ENCODE data around the gene HOXC9. TPM values are rescaled to one million over a fixed set of nuclear protein-coding genes. Genes with fewer than 3 reads are reported as not detected.

Gene HOXC9
- 1 to 10 TPM; 2.6 to 9.0 TPM for total RNA-seq
- polyA plus RNA-seq, result under 1 TPM in 1 of 2 donors, not detected in 1; 0.38 TPM
- long read RNA-seq, donor 1, partial matches to known transcripts, result 0 of 3 reads
- long read RNA-seq, donor 1, other reads (novel, unspliced or antisense), result 2 of 3 reads
- long read RNA-seq, donor 2, partial matches to known transcripts, result 0 of 1 reads
- long read RNA-seq, donor 2, other reads (novel, unspliced or antisense), result 0 of 1 reads

DNA sequence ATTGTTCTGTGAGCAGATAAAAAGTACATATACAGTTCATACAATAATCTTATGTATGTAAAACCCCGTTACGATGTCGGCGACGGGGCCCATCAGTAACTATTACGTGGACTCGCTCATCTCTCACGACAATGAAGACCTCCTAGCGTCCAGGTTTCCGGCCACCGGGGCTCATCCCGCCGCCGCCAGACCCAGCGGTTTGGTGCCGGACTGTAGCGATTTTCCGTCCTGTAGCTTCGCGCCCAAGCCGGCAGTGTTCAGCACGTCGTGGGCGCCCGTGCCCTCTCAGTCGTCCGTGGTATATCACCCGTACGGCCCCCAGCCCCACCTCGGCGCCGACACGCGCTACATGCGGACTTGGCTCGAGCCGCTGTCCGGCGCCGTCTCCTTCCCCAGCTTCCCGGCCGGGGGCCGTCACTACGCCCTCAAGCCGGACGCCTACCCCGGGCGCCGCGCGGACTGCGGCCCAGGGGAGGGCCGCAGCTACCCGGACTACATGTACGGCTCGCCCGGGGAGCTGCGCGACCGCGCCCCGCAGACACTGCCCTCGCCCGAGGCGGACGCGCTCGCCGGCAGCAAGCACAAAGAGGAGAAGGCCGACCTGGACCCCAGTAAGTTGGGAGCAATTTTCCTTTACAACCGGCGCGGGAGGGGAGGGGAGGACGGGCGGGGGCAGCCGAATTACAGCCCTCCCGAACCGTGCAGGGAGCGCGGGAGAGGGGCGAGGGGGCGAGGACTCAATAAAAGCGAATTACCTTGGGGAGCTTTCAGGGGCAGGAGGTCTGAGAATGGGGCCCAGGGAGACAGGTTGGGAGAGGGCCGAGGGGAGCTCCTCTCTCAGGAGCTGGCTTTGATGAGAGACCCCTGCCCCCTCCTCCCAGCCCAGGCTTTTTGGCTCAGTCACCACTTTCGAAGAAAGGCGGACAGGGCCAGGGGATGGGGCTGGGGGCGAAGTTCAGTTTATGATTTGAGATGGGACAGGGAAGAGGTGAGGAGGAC is at the start of gene HOXC9:
TSS of gene HOXC9 (plus strand) at position 46 of the 999 bp plus-strand sequence. CDS start at position 74, 28 bp downstream.
- intact Hi-C loops (cut with DNase I), result no loop called here
- ATAC-seq (ENCODE audit: low FRiP score) (peak; percentile 20), DNase-seq (peak; percentile 51 to 85)
- no peaks in the 10 kb centered on the region for H3K36me3 ChIP-seq (ENCODE audit: control insufficient read depth in 1 of 2, insufficient read depth in 2 of 2, low read length in 1 of 2)
- no peaks in the 10 kb centered on the region for H3K9me3 ChIP-seq (ENCODE audit: control insufficient read depth, low read length)
- H3K4me3 ChIP-seq (ENCODE audit: low read length in 2 of 2), result peak within 1 kb of the TSS; percentile 7 to 16
- H3K27me3 ChIP-seq (ENCODE audit: control insufficient read depth in 1 of 2, insufficient read depth in 2 of 2, low read length in 1 of 2), result no peaks in the 10 kb centered on the region
- H3K4me1 ChIP-seq (ENCODE audit: control insufficient read depth in 1 of 2, insufficient read depth in 2 of 2, low read length in 2 of 2), result no peaks in the 10 kb centered on the region
- no peak within 1 kb of the TSS for H3K27ac ChIP-seq (ENCODE audit: low read depth in 1 of 2, low read length in 2 of 2)
- WGBS, 2 donors, result 7% methylated on average over 82 to 87 of the region's 87 CpGs

GRCh38 chr12:53950437-53950773 is 49.6 kb upstream of the HOXC9 start:
- DNase-seq, result no peak
- H3K9me3 ChIP-seq (ENCODE audit: control insufficient read depth, low read length), result no peaks in the 10 kb centered on the region
- no peaks in the 10 kb centered on the region for H3K36me3 ChIP-seq (ENCODE audit: control insufficient read depth in 1 of 2, insufficient read depth in 2 of 2, low read length in 1 of 2)
- no peaks in the 10 kb centered on the region for H3K4me1 ChIP-seq (ENCODE audit: control insufficient read depth in 1 of 2, insufficient read depth in 2 of 2, low read length in 2 of 2)
- no peak overlapping the region for H3K4me3 ChIP-seq (ENCODE audit: low read length in 2 of 2)
- H3K27me3 ChIP-seq (ENCODE audit: control insufficient read depth in 1 of 2, insufficient read depth in 2 of 2, low read length in 1 of 2), result no peaks in the 10 kb centered on the region
- intact Hi-C loops (cut with DNase I), result no loop called here
- no peak for ATAC-seq (ENCODE audit: low FRiP score)
- H3K27ac ChIP-seq (ENCODE audit: low read depth in 1 of 2, low read length in 2 of 2), result no peak overlapping the region
- 6% methylated on average over 10 of the region's 10 CpGs for WGBS, 2 donors

GRCh38 chr12:53950789-53951576 is 49.0 kb upstream of the HOXC9 start:
- DNase-seq, result peak in 1 of 2 donors; percentile 69
- 6 to 8% methylated on average over 34 of the region's 34 CpGs for WGBS, 2 donors

DNA sequence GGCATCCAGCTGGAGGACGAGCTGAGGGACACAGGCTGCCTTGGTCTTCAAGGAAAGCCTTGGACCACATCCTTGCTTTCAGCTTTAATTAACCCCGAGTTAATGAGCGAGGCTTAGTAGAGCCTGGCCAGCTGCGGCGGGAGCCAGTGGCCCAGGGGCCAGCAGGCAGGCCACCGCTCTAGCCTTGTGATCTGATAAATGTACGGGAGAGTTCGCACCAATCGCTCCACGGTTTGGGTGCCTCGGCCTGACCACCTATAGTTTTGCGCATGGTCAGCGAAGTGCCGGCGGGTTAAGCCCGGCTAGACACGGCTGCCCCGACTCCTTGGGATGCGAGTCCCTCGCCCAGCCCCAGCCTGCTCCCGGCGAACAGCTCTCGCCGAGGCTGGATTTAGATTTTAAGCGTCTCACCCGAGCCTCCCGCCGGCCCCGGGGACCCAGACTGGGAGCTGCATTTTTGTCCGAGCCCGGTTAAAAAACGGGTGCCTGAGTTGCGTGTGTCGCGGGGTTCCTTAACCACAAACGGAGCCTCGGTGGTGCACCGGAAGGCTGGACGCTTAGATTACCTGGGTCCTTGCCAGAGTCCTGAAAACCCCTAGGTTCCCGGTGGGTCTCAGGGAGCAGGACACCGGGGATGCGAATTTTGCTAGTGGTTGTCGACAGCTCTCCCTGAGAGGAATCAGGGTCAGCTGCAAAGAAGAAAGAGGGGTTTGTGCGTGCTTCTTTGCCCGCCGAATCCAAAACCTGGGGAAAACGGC is 48.2 kb upstream of the HOXC9 start:
- Histone ChIP-seq H3K9me3 (ENCODE audit: control insufficient read depth, low read length) (no peaks in the 10 kb centered on the region), H3K36me3 (ENCODE audit: control insufficient read depth in 1 of 2, insufficient read depth in 2 of 2, low read length in 1 of 2) (no peaks in the 10 kb centered on the region), H3K27ac (ENCODE audit: low read depth in 1 of 2, low read length in 2 of 2) (no peak overlapping the region), H3K4me3 (ENCODE audit: low read length in 2 of 2) (no peak overlapping the region), H3K4me1 (ENCODE audit: control insufficient read depth in 1 of 2, insufficient read depth in 2 of 2, low read length in 2 of 2) (no peaks in the 10 kb centered on the region), H3K27me3 (ENCODE audit: control insufficient read depth in 1 of 2, insufficient read depth in 2 of 2, low read length in 1 of 2) (no peaks in the 10 kb centered on the region)
- ATAC-seq (ENCODE audit: low FRiP score), result no peak
- DNase-seq, result peak in 1 of 2 donors; percentile 62
- 4 to 6% methylated on average over 47 of the region's 47 CpGs for WGBS, 2 donors
- intact Hi-C loops (cut with DNase I), result no loop called here

More at GRCh38 chr12:53950789-53951576, 49.0 kb upstream of the HOXC9 start:
- H3K27ac ChIP-seq (ENCODE audit: low read depth in 1 of 2, low read length in 2 of 2), result no peak overlapping the region
- ATAC-seq (ENCODE audit: low FRiP score), result no peak
- H3K4me1 ChIP-seq (ENCODE audit: control insufficient read depth in 1 of 2, insufficient read depth in 2 of 2, low read length in 2 of 2), result no peaks in the 10 kb centered on the region
- intact Hi-C loops (cut with DNase I), result no loop called here
- H3K9me3 ChIP-seq (ENCODE audit: control insufficient read depth, low read length), result no peaks in the 10 kb centered on the region
- H3K27me3 ChIP-seq (ENCODE audit: control insufficient read depth in 1 of 2, insufficient read depth in 2 of 2, low read length in 1 of 2), result no peaks in the 10 kb centered on the region
- no peaks in the 10 kb centered on the region for H3K36me3 ChIP-seq (ENCODE audit: control insufficient read depth in 1 of 2, insufficient read depth in 2 of 2, low read length in 1 of 2)
- H3K4me3 ChIP-seq (ENCODE audit: low read length in 2 of 2), result no peak overlapping the region

- Histone ChIP-seq H3K4me1 (ENCODE audit: control insufficient read depth in 1 of 2, insufficient read depth in 2 of 2, low read length in 2 of 2) (no peaks in the 10 kb centered on the region), H3K36me3 (ENCODE audit: control insufficient read depth in 1 of 2, insufficient read depth in 2 of 2, low read length in 1 of 2) (no peaks in the 10 kb centered on the region), H3K9me3 (ENCODE audit: control insufficient read depth, low read length) (no peaks in the 10 kb centered on the region), H3K27me3 (ENCODE audit: control insufficient read depth in 1 of 2, insufficient read depth in 2 of 2, low read length in 1 of 2) (no peaks in the 10 kb centered on the region), H3K27ac (ENCODE audit: low read depth in 1 of 2, low read length in 2 of 2) (no peak overlapping the region), H3K4me3 (ENCODE audit: low read length in 2 of 2) (no peak overlapping the region)
- DNase-seq (no peak), ATAC-seq (ENCODE audit: low FRiP score) (no peak)
- WGBS, 2 donors, result 22 to 25% methylated on average over 13 of the region's 13 CpGs
- intact Hi-C loops (cut with DNase I), result no loop called here
Measured at GRCh38 chr12:53952335-53952694, 47.6 kb upstream of the HOXC9 start.

DNA sequence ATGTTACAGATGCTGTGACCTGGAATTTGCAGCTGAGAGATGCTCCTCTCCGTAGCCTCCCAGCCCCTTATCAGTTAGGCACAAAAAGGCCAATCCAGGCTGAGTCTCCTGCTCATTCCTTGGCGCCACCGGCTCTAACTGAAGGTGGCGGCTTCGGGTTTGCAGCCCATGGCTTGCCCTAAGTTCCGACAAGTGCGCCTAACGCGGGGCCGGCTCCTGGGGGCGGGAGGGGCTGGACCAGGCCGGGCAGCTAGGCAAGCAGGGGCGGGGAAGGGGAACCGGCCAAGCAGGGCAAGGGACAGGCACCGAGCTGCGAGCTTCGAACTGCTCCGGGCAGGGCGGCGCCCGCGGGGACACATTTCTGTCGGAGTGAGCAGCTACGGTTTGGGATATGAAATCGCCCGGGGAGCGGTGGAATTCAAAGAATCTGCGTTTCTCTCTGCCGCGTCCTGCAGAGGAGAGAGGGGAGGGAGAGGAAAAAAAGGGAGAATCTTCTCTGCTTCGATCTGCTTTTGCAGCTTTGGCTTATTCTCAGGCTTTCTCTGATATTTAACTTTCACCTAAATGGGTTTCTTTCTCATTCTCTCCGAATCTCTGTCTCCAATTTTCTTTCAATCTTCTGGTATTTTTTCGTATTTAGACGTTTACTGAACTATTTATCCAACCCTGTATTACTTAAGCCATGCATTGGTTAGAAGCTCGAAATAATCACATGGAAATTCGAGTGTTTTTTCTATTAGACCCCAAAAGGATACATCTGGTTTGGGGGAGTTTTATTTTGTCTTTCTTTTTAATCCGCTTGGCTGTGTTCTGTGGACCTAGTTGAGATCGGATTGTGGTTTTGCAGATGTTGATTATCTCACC is 46.9 kb upstream of the HOXC9 start:
- ATAC-seq (ENCODE audit: low FRiP score) (no peak), DNase-seq (peak in 1 of 2 donors; percentile 72)
- 11 to 12% methylated on average over 38 of the region's 38 CpGs for WGBS, 2 donors
- Histone ChIP-seq H3K27ac (ENCODE audit: low read depth in 1 of 2, low read length in 2 of 2) (no peak overlapping the region), H3K4me1 (ENCODE audit: control insufficient read depth in 1 of 2, insufficient read depth in 2 of 2, low read length in 2 of 2) (no peaks in the 10 kb centered on the region), H3K9me3 (ENCODE audit: control insufficient read depth, low read length) (no peaks in the 10 kb centered on the region), H3K36me3 (ENCODE audit: control insufficient read depth in 1 of 2, insufficient read depth in 2 of 2, low read length in 1 of 2) (no peaks in the 10 kb centered on the region), H3K4me3 (ENCODE audit: low read length in 2 of 2) (no peak overlapping the region), H3K27me3 (ENCODE audit: control insufficient read depth in 1 of 2, insufficient read depth in 2 of 2, low read length in 1 of 2) (peaks cover 0 to under 1% of the 10 kb centered on the region in 2 donors)
- intact Hi-C loops (cut with DNase I), result no loop called here

DNA sequence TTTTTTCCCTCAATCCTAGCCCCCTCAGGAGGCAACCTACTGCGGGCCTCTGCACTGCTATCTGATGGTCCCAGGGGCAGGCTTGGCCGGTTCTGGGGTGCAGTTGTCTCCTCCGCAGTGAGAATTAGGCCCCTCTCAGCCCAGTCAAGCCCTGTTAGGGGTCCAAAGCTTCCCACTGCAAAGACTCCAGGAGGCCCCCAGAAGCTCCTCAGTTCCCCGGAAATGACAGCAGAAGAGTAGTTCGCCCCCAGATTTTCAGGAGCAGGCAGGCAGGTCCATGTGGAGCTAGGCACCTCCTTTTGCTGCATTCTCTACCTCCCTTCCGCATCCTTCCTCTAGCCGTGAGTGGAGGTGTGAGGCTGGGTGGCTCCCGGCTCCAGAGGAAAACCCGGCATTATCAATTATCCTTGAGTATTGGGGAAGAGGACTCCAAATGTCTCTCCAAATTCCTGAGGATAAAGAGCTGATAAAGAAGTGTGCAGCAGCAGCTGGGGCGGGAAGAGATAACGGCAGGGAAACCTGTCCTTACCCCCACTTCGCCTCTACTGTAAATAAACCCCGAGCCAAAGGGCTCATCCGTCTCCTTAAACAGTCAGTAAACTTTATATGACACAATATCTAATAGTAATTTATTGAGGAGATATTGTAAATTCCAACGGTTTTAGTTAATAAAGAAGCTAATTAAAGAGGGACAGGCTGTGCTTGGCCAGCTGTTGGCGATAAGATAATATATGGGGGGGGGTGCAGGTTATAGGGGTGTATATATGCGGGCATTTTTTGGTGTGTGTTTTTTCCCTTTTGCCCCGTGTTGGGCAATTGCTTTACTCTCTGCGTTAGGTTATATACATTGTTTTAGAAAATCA is 45.9 kb upstream of the HOXC9 start:
- intact Hi-C loops (cut with DNase I), result no loop called here
- no peak overlapping the region for H3K27ac ChIP-seq (ENCODE audit: low read depth in 1 of 2, low read length in 2 of 2)
- peaks cover 0 to 1% of the 10 kb centered on the region in 2 donors for H3K27me3 ChIP-seq (ENCODE audit: control insufficient read depth in 1 of 2, insufficient read depth in 2 of 2, low read length in 1 of 2)
- DNase-seq (no peak), ATAC-seq (ENCODE audit: low FRiP score) (no peak)
- 13 to 14% methylated on average over 19 of the region's 19 CpGs for WGBS, 2 donors
- H3K36me3 ChIP-seq (ENCODE audit: control insufficient read depth in 1 of 2, insufficient read depth in 2 of 2, low read length in 1 of 2), result no peaks in the 10 kb centered on the region
- no peak overlapping the region for H3K4me3 ChIP-seq (ENCODE audit: low read length in 2 of 2)
- no peaks in the 10 kb centered on the region for H3K4me1 ChIP-seq (ENCODE audit: control insufficient read depth in 1 of 2, insufficient read depth in 2 of 2, low read length in 2 of 2)
- H3K9me3 ChIP-seq (ENCODE audit: control insufficient read depth, low read length), result no peaks in the 10 kb centered on the region

Data from aorta (tissue), 5 donors.